Heart left ventricle (tissue), 13 donors: ENCODE results near the gene DCDC2.
"Not testable (repeated sequence)": the region's sequence is repeated elsewhere in the genome, so short reads cannot be mapped to it uniquely, and the experiment has no call there.

Source experiments
- CTCF ChIP-seq, 12 donors: fragments of 200-600 bp; sonication (generic) in 4 of 12; IDR thresholded peaks; one replicate each; pipeline versions ENCODE4 v1.5.0 to v1.8.0; 2018 to 2022; ENCODE audit warnings: antibody characterized with exemption in 12 of 12, mild to moderate bottlenecking in 5 of 12
- POLR2A ChIP-seq, 2 donors: fragments of 450-650 bp; IDR thresholded peaks; one replicate each; pipeline ENCODE4 v1.6.1; 2017; ENCODE audit warnings: antibody characterized with exemption in 2 of 2, mild to moderate bottlenecking in 2 of 2, moderate library complexity in 2 of 2
- donor health status: ischemic (EF 13 %, LVEDD 7.1; RV severe dilation, severe dysfunction).
- donor health status: DM: no; HTN: yes; CAD: no.
- donor health status: DM: no; HTN: no; CAD: no.
- donor health status: ischemic (EF 25% LVEDD 6.9; RV normal size, moderate dysfunction).
- donor health status: ischemic (EF 25% LVEDD 5.7; RV mildly dilated, moderate dysfunction).
- donor health status: ischemic (EF 35%, LVEDD 5.7; RV mildly dilated, moderate dysfunction).
- donor health status: nonischemic (EF 11% LVEDD 7.7; RV severe dilation, severe dysfunction).
- donor health status: DM: yes; HTN: yes; CAD: no.
- donor health status: PGD.
- donor health status: ischemic (EF 29% LVEDD 5.4; RV normal size, mild dysfunction).
- donor health status: nonischemic (EF 23%, LVEDD 6.1; RV moderate dilation, normal function).

GRCh38 chr6:24362363-24362762, 4.5 kb upstream of the DCDC2 start:
- TF ChIP-seq POLR2A, CTCF (IDR thresholded peaks at IDR 0.05): not testable (repeated sequence)
